HEK293 (cell line): ENCODE data around the gene TSPYL2.

ENCODE experiments used
- EGR2 ChIP-seq: fragments of 450-650 bp; formaldehyde crosslinking; IDR thresholded peaks from 2 replicates; pipeline ENCODE4 v1.5.1; 2016; ENCODE audit warnings: low read depth, missing biosample characterization, missing genetic modification characterization
- FEZF1 ChIP-seq: fragments of 450-650 bp; formaldehyde crosslinking; IDR thresholded peaks from 2 replicates; pipeline ENCODE4 v1.5.1; 2016; ENCODE audit warnings: missing biosample characterization, missing genetic modification characterization
- HOXC10 ChIP-seq: sonication (generic); formaldehyde crosslinking; IDR thresholded peaks from 2 replicates; pipeline ENCODE4 v1.8.1; 2023; ENCODE audit warnings: mild to moderate bottlenecking, missing genetic modification reagents
- HOXD13 ChIP-seq: sonication (generic); formaldehyde crosslinking; IDR thresholded peaks from 2 replicates; pipeline ENCODE4 v1.8.0; 2022; ENCODE audit warnings: missing genetic modification reagents, borderline replicate concordance
- KLF17 ChIP-seq: fragments of 450-650 bp; formaldehyde crosslinking; IDR thresholded peaks from 2 replicates; pipeline ENCODE4 v1.5.1; 2016; ENCODE audit warnings: missing biosample characterization, missing genetic modification characterization
- MEIS1 ChIP-seq: sonication (generic); formaldehyde crosslinking; IDR thresholded peaks from 2 replicates; pipeline ENCODE4 v1.8.1; 2022; ENCODE audit warnings: missing genetic modification reagents, mild to moderate bottlenecking, borderline replicate concordance
- SCRT1 ChIP-seq: fragments of 450-650 bp; formaldehyde crosslinking; IDR thresholded peaks from 2 replicates; pipeline ENCODE4 v1.5.1; 2016; ENCODE audit warnings: missing biosample characterization, missing genetic modification characterization, borderline replicate concordance
- ZBTB17 ChIP-seq: fragments of 450-650 bp; formaldehyde crosslinking; IDR thresholded peaks from 2 replicates; pipeline ENCODE4 v1.5.1; 2016; ENCODE audit warnings: missing biosample characterization, missing genetic modification characterization
- ZBTB44 ChIP-seq: fragments of 450-650 bp; IDR thresholded peaks from 2 replicates; pipeline ENCODE4 v1.5.1; 2018; ENCODE audit warnings: missing biosample characterization, mild to moderate bottlenecking, missing genetic modification characterization
- ZFP69B ChIP-seq: fragments of 450-650 bp; formaldehyde crosslinking; IDR thresholded peaks from 2 replicates; pipeline ENCODE4 v1.5.1; 2016; ENCODE audit warnings: missing biosample characterization, missing genetic modification characterization
- ZNF138 ChIP-seq: fragments of 450-650 bp; formaldehyde crosslinking; IDR thresholded peaks from 2 replicates; pipeline ENCODE4 v1.5.1; 2016; ENCODE audit warnings: missing biosample characterization, missing genetic modification characterization, borderline replicate concordance
- ZNF146 ChIP-seq: fragments of 450-650 bp; formaldehyde crosslinking; IDR thresholded peaks from 2 replicates; pipeline ENCODE4 v1.5.1; 2016; ENCODE audit warnings: missing biosample characterization, missing genetic modification characterization
- ZNF184 ChIP-seq: fragments of 450-650 bp; IDR thresholded peaks from 2 replicates; pipeline ENCODE4 v1.5.1; 2018; ENCODE audit warnings: missing biosample characterization, mild to moderate bottlenecking, missing genetic modification characterization
- ZNF248 ChIP-seq: fragments of 450-650 bp; formaldehyde crosslinking; IDR thresholded peaks from 2 replicates; pipeline ENCODE4 v1.5.1; 2017; ENCODE audit warnings: missing biosample characterization, missing genetic modification characterization
- ZNF274 ChIP-seq, 2 experiments: fragments of 200-500 bp in 1 of 2; fragments of 450-650 bp in 1 of 2; sonication (Bioruptor generic) in 1 of 2; formaldehyde crosslinking in 1 of 2; IDR thresholded peaks; 2 replicates each; pipeline versions ENCODE4 v1.5.1 to v1.6.1; 2014 to 2016; ENCODE audit warnings: borderline replicate concordance in 1 of 2, inconsistent platforms in 1 of 2, low read length in 1 of 2, missing biosample characterization in 1 of 2, missing genetic modification characterization in 1 of 2
- ZNF37A ChIP-seq: fragments of 450-650 bp; IDR thresholded peaks from 2 replicates; pipeline ENCODE4 v1.5.1; 2018; ENCODE audit warnings: missing biosample characterization, missing genetic modification characterization
- ZNF449 ChIP-seq: fragments of 450-650 bp; formaldehyde crosslinking; IDR thresholded peaks from 2 replicates; pipeline ENCODE4 v1.5.1; 2017; ENCODE audit warnings: missing biosample characterization, mild to moderate bottlenecking, missing genetic modification characterization, moderate library complexity
- ZNF473 ChIP-seq: fragments of 450-650 bp; formaldehyde crosslinking; IDR thresholded peaks from 2 replicates; pipeline ENCODE4 v1.5.1; 2017; ENCODE audit warnings: missing biosample characterization, missing genetic modification characterization
- ZNF48 ChIP-seq: fragments of 450-650 bp; formaldehyde crosslinking; IDR thresholded peaks from 2 replicates; pipeline ENCODE4 v1.5.1; 2016; ENCODE audit warnings: missing biosample characterization, missing genetic modification characterization
- ZNF514 ChIP-seq: fragments of 450-650 bp; formaldehyde crosslinking; IDR thresholded peaks from 2 replicates; pipeline ENCODE4 v1.5.1; 2016; ENCODE audit warnings: missing biosample characterization, missing genetic modification characterization
- ZNF561 ChIP-seq: fragments of 450-650 bp; IDR thresholded peaks from 2 replicates; pipeline ENCODE4 v1.5.1; 2018; ENCODE audit warnings: missing biosample characterization, missing genetic modification characterization, borderline replicate concordance
- ZNF629 ChIP-seq: fragments of 450-650 bp; formaldehyde crosslinking; IDR thresholded peaks from 2 replicates; pipeline ENCODE4 v1.5.1; 2017; ENCODE audit warnings: missing biosample characterization, missing genetic modification characterization
- ZNF707 ChIP-seq: fragments of 450-650 bp; formaldehyde crosslinking; IDR thresholded peaks from 2 replicates; pipeline ENCODE4 v1.5.1; 2016; ENCODE audit warnings: missing biosample characterization, missing genetic modification characterization
- ZNF785 ChIP-seq: fragments of 450-650 bp; formaldehyde crosslinking; IDR thresholded peaks from 2 replicates; pipeline ENCODE4 v1.5.1; 2016; ENCODE audit warnings: missing biosample characterization, missing genetic modification characterization
- ZNF830 ChIP-seq: fragments of 450-650 bp; IDR thresholded peaks from 2 replicates; pipeline ENCODE4 v1.5.0; 2018; ENCODE audit warnings: missing biosample characterization, missing genetic modification characterization, low read depth, mild to moderate bottlenecking, moderate library complexity
- ZNF837 ChIP-seq: fragments of 450-650 bp; formaldehyde crosslinking; IDR thresholded peaks from 2 replicates; pipeline ENCODE4 v1.5.1; 2016; ENCODE audit warnings: missing biosample characterization, missing genetic modification characterization
- ZSCAN4 ChIP-seq: fragments of 450-650 bp; formaldehyde crosslinking; IDR thresholded peaks from 2 replicates; pipeline ENCODE4 v1.5.1; 2017; ENCODE audit warnings: missing biosample characterization, missing genetic modification characterization
- TF ChIP-seq, protein P1 (sequence below): fragments of 450-650 bp; formaldehyde crosslinking; IDR thresholded peaks from 2 replicates; pipeline ENCODE4 v1.5.1; 2016; ENCODE audit warnings: missing biosample characterization, missing genetic modification characterization
- TF ChIP-seq, protein P2 (sequence below): IDR thresholded peaks from 2 replicates; pipeline ENCODE4 v1.6.1; 2011; ENCODE audit warnings: mild to moderate bottlenecking, low read depth, low read length, borderline replicate concordance

TSPYL2 gene

GRCh38 chrX:53093748-53094581 lies 11.8 kb downstream of the TSPYL2 start, which contains the start of gene KANTR (continued):
- TF ChIP-seq, protein P1, sequence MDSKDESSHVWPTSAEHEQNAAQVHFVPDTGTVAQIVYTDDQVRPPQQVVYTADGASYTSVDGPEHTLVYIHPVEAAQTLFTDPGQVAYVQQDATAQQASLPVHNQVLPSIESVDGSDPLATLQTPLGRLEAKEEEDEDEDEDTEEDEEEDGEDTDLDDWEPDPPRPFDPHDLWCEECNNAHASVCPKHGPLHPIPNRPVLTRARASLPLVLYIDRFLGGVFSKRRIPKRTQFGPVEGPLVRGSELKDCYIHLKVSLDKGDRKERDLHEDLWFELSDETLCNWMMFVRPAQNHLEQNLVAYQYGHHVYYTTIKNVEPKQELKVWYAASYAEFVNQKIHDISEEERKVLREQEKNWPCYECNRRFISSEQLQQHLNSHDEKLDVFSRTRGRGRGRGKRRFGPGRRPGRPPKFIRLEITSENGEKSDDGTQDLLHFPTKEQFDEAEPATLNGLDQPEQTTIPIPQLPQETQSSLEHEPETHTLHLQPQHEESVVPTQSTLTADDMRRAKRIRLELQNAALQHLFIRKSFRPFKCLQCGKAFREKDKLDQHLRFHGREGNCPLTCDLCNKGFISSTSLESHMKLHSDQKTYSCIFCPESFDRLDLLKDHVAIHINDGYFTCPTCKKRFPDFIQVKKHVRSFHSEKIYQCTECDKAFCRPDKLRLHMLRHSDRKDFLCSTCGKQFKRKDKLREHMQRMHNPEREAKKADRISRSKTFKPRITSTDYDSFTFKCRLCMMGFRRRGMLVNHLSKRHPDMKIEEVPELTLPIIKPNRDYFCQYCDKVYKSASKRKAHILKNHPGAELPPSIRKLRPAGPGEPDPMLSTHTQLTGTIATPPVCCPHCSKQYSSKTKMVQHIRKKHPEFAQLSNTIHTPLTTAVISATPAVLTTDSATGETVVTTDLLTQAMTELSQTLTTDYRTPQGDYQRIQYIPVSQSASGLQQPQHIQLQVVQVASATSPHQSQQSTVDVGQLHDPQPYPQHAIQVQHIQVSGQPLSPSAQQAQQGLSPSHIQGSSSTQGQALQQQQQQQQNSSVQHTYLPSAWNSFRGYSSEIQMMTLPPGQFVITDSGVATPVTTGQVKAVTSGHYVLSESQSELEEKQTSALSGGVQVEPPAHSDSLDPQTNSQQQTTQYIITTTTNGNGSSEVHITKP (tag by site-specific recombination) = peak; percentile 66; the same call in 1 of the 2 replicates
- TF ChIP-seq ZNF785 (tag by site-specific recombination) (no peak), ZNF473 (no peak), EGR2 (tag by site-specific recombination) (peak; percentile 32; the same call in 1 of the 2 replicates), HOXC10 (CRISPR knock-in tag) (no peak), ZFP69B (peak; percentile 34; the same call in 1 of the 2 replicates), ZNF184 (tag by site-specific recombination) (no peak), ZNF561 (tag by site-specific recombination) (no peak), ZNF837 (tag by site-specific recombination) (no peak), ZNF514 (tag by site-specific recombination) (no peak), HOXD13 (CRISPR knock-in tag) (no peak), ZNF48 (tag by site-specific recombination) (no peak), SCRT1 (tag by site-specific recombination) (0 out of 2 replicates have a peak, but pooled peaks have one; percentile 10), ZBTB44 (tag by site-specific recombination) (no peak), ZNF37A (tag by site-specific recombination) (no peak), ZNF629 (tag by site-specific recombination) (no peak; the same call in 1 of the 2 replicates), ZNF707 (tag by site-specific recombination) (no peak), ZNF274 (IDR thresholded peaks at IDR 0.05; ENCODE audit: low read length) (no peak), ZNF274 (tag by site-specific recombination; IDR thresholded peaks at IDR 0.05; ENCODE audit: borderline replicate concordance) (no peak), ZNF449 (no peak), ZNF146 (no peak), ZSCAN4 (tag by site-specific recombination) (no peak), ZBTB17 (tag by site-specific recombination) (peak; percentile 58), ZNF248 (tag by site-specific recombination) (no peak), MEIS1 (CRISPR knock-in tag) (no peak), ZNF138 (tag by site-specific recombination) (no peak), ZNF830 (tag by site-specific recombination) (no peak), KLF17 (peak; percentile 55; the same call in 1 of the 2 replicates), FEZF1 (tag by site-specific recombination) (0 out of 2 replicates have a peak, but pooled peaks have one; percentile 11)
- TF ChIP-seq, protein P2, sequence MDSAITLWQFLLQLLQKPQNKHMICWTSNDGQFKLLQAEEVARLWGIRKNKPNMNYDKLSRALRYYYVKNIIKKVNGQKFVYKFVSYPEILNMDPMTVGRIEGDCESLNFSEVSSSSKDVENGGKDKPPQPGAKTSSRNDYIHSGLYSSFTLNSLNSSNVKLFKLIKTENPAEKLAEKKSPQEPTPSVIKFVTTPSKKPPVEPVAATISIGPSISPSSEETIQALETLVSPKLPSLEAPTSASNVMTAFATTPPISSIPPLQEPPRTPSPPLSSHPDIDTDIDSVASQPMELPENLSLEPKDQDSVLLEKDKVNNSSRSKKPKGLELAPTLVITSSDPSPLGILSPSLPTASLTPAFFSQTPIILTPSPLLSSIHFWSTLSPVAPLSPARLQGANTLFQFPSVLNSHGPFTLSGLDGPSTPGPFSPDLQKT = no peak
